ENCODE measurements around the gene HPDL. TPM values are rescaled to one million over a fixed set of nuclear protein-coding genes. Genes with fewer than 3 reads are reported as not detected.
A peak's percentile ranks its signal among the peaks of the same experiment; 100 is the strongest.
"Not testable (repeated sequence)": the region's sequence is repeated elsewhere in the genome, so short reads cannot be mapped to it uniquely, and the experiment has no call there.

The HPDL gene
- total and polyA plus RNA-seq, 2 of the 8 experiments (the other 6 are each of a cell fraction or from before 2014, with no cell fraction given), result 58.5 to 62.7 TPM

- DNase-seq (ENCODE audit: low read depth in 1 of 2, low spot score in 2 of 2); H3K27me3 ChIP-seq (replicated peaks in 1 of 4; ENCODE audit: control insufficient read depth in 3 of 4, extremely low read depth in 1 of 4, insufficient read depth in 3 of 4, low read length in 3 of 4); H4K91ac ChIP-seq (replicated peaks; ENCODE audit: insufficient read length, low read length); H3K14ac ChIP-seq (ENCODE audit: insufficient read length); H4K20me1 ChIP-seq (replicated peaks in 1 of 2; ENCODE audit: control insufficient read depth in 1 of 2, insufficient read depth in 2 of 2, low read length in 2 of 2); H2BK12ac ChIP-seq (ENCODE audit: low read depth, low read length); H2BK20ac ChIP-seq (ENCODE audit: low read length); H4K5ac ChIP-seq (ENCODE audit: insufficient read length, low read depth, low read length); H2AFZ ChIP-seq (ENCODE audit: low read length); H3K18ac ChIP-seq (ENCODE audit: extremely low read depth, low read length); H3K9me3 ChIP-seq (ENCODE audit: insufficient read depth in 2 of 2, low read depth in 1 of 2, low read length in 1 of 2); H3K9ac ChIP-seq (replicated peaks in 1 of 4; ENCODE audit: extremely low read depth in 1 of 4, low read depth in 3 of 4, low read length in 3 of 4); H3K79me2 ChIP-seq (ENCODE audit: control insufficient read depth in 1 of 2, insufficient read depth in 2 of 2, low read length in 2 of 2); H3K56ac ChIP-seq (replicated peaks; ENCODE audit: insufficient read length, low read depth, low read length); H2BK5ac ChIP-seq (ENCODE audit: low read depth, low read length); H3K23me2 ChIP-seq (ENCODE audit: low read depth, low read length); H2AK5ac ChIP-seq (ENCODE audit: low read depth, low read length); H3K79me1 ChIP-seq (ENCODE audit: low read depth, low read length); H3K36me3 ChIP-seq (ENCODE audit: control insufficient read depth in 2 of 4, insufficient read depth in 4 of 4, low read length in 3 of 4); H3K4ac ChIP-seq (replicated peaks; ENCODE audit: insufficient read length, low read depth, low read length); H4K8ac ChIP-seq (ENCODE audit: extremely low read depth, insufficient read depth, low read length); FAIRE-seq; H2BK15ac ChIP-seq (ENCODE audit: low read length); H3K23ac ChIP-seq (ENCODE audit: insufficient read length); H2BK120ac ChIP-seq (replicated peaks; ENCODE audit: low read depth, low read length): not testable (repeated sequence)
- 57% methylated on average over 7 of the region's 7 CpGs; no CpG with 5 or more reads in 1 of the 2 experiments for WGBS, 2 experiments (ENCODE audit: extremely low coverage in 1 of 2, insufficient coverage in 1 of 2, insufficient read length in 1 of 2, insufficient replicate concordance in 2 of 2, low coverage in 1 of 2, low lambda C conversion rate in 2 of 2, missing lambda C conversion rate in 1 of 2)
- peak overlapping the region in 1 of 4 experiments; percentile 19; a peak in 1 of 8 replicates for H3K4me3 ChIP-seq (ENCODE audit: extremely low read depth in 1 of 4, insufficient read depth in 2 of 4, low read depth in 3 of 4, low read length in 4 of 4)
- ChIA-PET POLR2A (ENCODE audit: partially characterized antibody) (interaction anchor here (1.4 to 14.2 kb wide), 6 partner anchors 18 to 231 kb away, joined by 3 to 162 read pairs (median 4); partner anchors contain the start of genes HPDL, MUTYH, PRDX1 and TOE1), CTCF (ENCODE audit: partially characterized antibody) (interaction anchor here (0.6 to 10.3 kb wide), 21 partner anchors 8 to 818 kb away, joined by 3 to 194 read pairs (median 4); partner anchors contain the start of genes HPDL, MUTYH, TESK2 and TOE1)
- peaks cover 2 to 11% (median 8%) of the 10 kb centered on the region in 4 experiments for H3K4me1 ChIP-seq (replicated peaks in 1 of 4; ENCODE audit: control insufficient read depth in 3 of 4, insufficient read depth in 4 of 4, low read length in 3 of 4)
- peak overlapping the region; percentile 27; the same call in 1 of the 2 replicates for H3K27ac ChIP-seq (ENCODE audit: low read depth, low read length)
- peak overlapping the region; percentile 16 to 44; a peak in 3 of 4 replicates for H3K4me2 ChIP-seq (ENCODE audit: insufficient read depth in 1 of 2, low read depth in 2 of 2, low read length in 2 of 2)
- peak in 1 of 2 experiments; percentile 24; a peak in 1 of 4 replicates for TF ChIP-seq RAD21 (IDR thresholded peaks at IDR 0.05 in 1 of 2, conservative IDR thresholded peaks at IDR 0.05 in 1 of 2; ENCODE audit: low read depth in 2 of 2, low read length in 2 of 2)
- TF ChIP-seq TEAD4 (IDR thresholded peaks at IDR 0.05; ENCODE audit: low read depth, low read length), result peak; percentile 75
Observed at GRCh38 chr1:45360981-45361380, 34.3 kb downstream of the HPDL start.

All from H1 (cell line).